Keratinocyte (primary cell): ENCODE data around the gene LDLRAD2. TPM values are rescaled to one million over a fixed set of nuclear protein-coding genes. Genes with fewer than 3 reads are reported as not detected.

Experiments
- DNase-seq: peaks from one replicate; pipeline ENCODE4 v3.0.0-alpha.2; 2011; ENCODE audit warnings: low read depth, missing footprints, low spot score
- FAIRE-seq: peaks from 2 replicates; lab custom pipeline; 2011; peaks lifted over from hg19 to GRCh38; lab: Jason Lieb, UNC
- H2AFZ ChIP-seq: 2 replicates; pipeline ENCODE4 v1.6.0; 2012; ENCODE audit warnings: low read length, control low read depth, inconsistent platforms; ENCODE audit not compliant: control insufficient read depth
- H3K27ac ChIP-seq: 2 replicates; pipeline ENCODE4 v1.5.1; 2011; ENCODE audit warnings: low read length; ENCODE audit not compliant: control insufficient read depth, insufficient read depth
- H3K27me3 ChIP-seq: 3 replicates; pipeline ENCODE4 v1.6.0; 2011; ENCODE audit warnings: low read length; ENCODE audit not compliant: control insufficient read depth, insufficient read depth; ENCODE audit errors: extremely low read depth
- H3K36me3 ChIP-seq, 2 experiments: 2 replicates in 1 of 2; 3 replicates in 1 of 2; pipeline ENCODE4 v1.5.1; 2011; ENCODE audit warnings: low read length in 2 of 2, mild to moderate bottlenecking in 1 of 2; ENCODE audit not compliant: control insufficient read depth in 2 of 2, insufficient read depth in 2 of 2; ENCODE audit errors: extremely low read depth in 1 of 2
- H3K4me1 ChIP-seq: 3 replicates; pipeline ENCODE4 v1.5.1; 2011; ENCODE audit warnings: low read length; ENCODE audit not compliant: control insufficient read depth, insufficient read depth; ENCODE audit errors: extremely low read depth
- H3K4me2 ChIP-seq: 3 replicates; pipeline ENCODE4 v1.6.0; 2011; ENCODE audit warnings: low read depth, low read length; ENCODE audit not compliant: control insufficient read depth, insufficient read depth; ENCODE audit errors: extremely low read depth
- H3K4me3 ChIP-seq, 3 experiments: fragments of 200-600 bp in 1 of 3; sonication (generic) in 1 of 3; 2 replicates in 2 of 3; 3 replicates in 1 of 3; pipeline ENCODE4 v1.5.1; 2011 to 2016; ENCODE audit warnings: low read length in 3 of 3, mild to moderate bottlenecking in 3 of 3, control low read depth in 2 of 3, inconsistent platforms in 1 of 3, low read depth in 1 of 3, mixed read lengths in 1 of 3, mixed run types in 1 of 3, moderate library complexity in 1 of 3; ENCODE audit not compliant: control insufficient read depth in 2 of 3, insufficient read depth in 2 of 3; ENCODE audit errors: extremely low read depth in 1 of 3
- H3K79me2 ChIP-seq: 2 replicates; pipeline ENCODE4 v1.6.0; 2012; ENCODE audit warnings: low read length; ENCODE audit not compliant: control insufficient read depth, insufficient read depth
- H3K9ac ChIP-seq: 3 replicates; pipeline ENCODE4 v1.6.0; 2011; ENCODE audit warnings: low read length; ENCODE audit not compliant: control insufficient read depth, insufficient read depth; ENCODE audit errors: extremely low read depth
- H3K9me1 ChIP-seq: 3 replicates; pipeline ENCODE4 v1.6.0; 2011; ENCODE audit warnings: low read length; ENCODE audit not compliant: control insufficient read depth, insufficient read depth; ENCODE audit errors: extremely low read depth
- H3K9me3 ChIP-seq: 2 replicates; pipeline ENCODE4 v1.5.1; 2012; ENCODE audit warnings: low read depth, low read length; ENCODE audit not compliant: control insufficient read depth
- H4K20me1 ChIP-seq: 3 replicates; pipeline ENCODE4 v1.6.0; 2011; ENCODE audit warnings: low read length; ENCODE audit not compliant: control insufficient read depth, insufficient read depth; ENCODE audit errors: extremely low read depth
- EZH2 ChIP-seq: IDR thresholded peaks from one replicate; pipeline ENCODE4 v1.6.1; 2012; ENCODE audit warnings: inconsistent platforms, mild to moderate bottlenecking, low read length, moderate library complexity
- dilution Hi-C: fragments of 300-500 bp; cut with MboI; formaldehyde crosslinking; loops from one replicate; pipeline ENCODE4 v1.7.0; 2020; ENCODE audit warnings: low sequenced_read_pairs; ENCODE audit not compliant: extremely low pct_ligation_motif_present
- polyA plus RNA-seq, 5 experiments: library from polyadenylated mRNA; depleted of rRNA in 3 of 5; stranded (reverse) in 3 of 5; stranded (forward) in 1 of 5; unstranded in 1 of 5; fragments of >200 nt; gene quantifications; 1 replicate in 1 of 5; 2 replicates in 3 of 5; 3 replicates in 1 of 5; pipeline versions ENCODE4 v1.2.1 to v1.2.3, GENCODE V29; 2011 to 2012; ENCODE audit warnings: missing spikeins in 2 of 5, low read depth in 1 of 5, low replicate concordance in 1 of 5
- TF ChIP-seq, protein P1 (sequence below), 3 experiments: IDR thresholded peaks in 1 of 3; conservative IDR thresholded peaks in 1 of 3; optimal IDR thresholded peaks in 1 of 3; 2 replicates in 2 of 3; 3 replicates in 1 of 3; pipeline versions ENCODE3 to v1.5.1; 2011; ENCODE audit warnings: low read length in 3 of 3, mild to moderate bottlenecking in 3 of 3, moderate library complexity in 2 of 3, control low read depth in 1 of 3, inconsistent platforms in 1 of 3; ENCODE audit not compliant: insufficient read depth in 2 of 3; ENCODE audit errors: extremely low read depth in 1 of 3

Gene LDLRAD2
- polyA plus RNA-seq, 1 donor (not counting 4 experiments of a cell fraction or from before 2014, with no cell fraction given) = 0.07 TPM

DNA sequence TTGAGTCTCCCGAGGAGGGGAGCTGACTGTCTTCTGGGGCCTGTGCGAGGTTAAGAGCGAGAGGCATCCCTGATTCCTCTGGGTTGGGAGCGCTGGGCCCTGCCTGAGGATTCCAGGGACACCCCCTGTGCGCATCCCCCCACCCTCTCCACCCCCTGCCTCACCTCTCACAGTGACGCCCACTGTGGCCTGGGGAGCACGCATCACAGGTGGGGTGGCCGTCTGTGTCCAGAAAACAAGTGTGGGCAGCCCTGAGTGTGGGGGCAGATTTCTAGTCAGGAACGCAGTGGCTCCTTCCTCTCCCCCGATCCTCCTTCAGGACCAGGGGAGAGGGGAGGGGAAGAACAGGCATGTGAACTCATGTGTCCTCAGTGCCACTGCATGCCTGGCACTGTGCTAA, 61.7 kb downstream of the LDLRAD2 start:
- FAIRE-seq = no peak

DNA sequence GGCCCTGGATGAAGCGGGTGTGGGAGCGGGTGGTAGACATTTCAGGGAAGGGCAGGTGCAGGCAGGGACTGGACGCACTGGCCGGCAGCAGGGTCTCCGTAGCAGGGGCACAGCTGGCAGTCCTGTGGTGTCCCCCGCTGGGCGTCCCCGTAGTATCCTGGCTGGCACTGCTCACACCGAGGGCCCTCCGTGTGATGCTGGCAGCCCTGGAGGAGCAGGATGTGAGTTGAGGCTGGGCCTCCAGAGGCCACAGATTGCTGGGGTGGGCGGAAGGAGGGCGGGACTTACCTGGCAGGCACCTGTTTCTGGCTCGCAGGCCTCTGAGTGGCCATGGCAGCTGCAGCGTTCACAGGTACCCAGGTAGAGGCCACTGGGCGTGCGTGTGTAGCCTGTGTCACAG, 62.3 kb downstream of the LDLRAD2 start:
- Histone ChIP-seq H3K9ac (no peak overlapping the region), H3K4me2 (no peak overlapping the region), H3K9me1 (peaks cover 2% of the 10 kb centered on the region), H3K79me2 (no peaks in the 10 kb centered on the region), H3K36me3 (peaks cover 27 to 62% of the 10 kb centered on the region in 2 experiments), H3K4me1 (peaks cover 14% of the 10 kb centered on the region), H3K9me3 (no peaks in the 10 kb centered on the region), H4K20me1 (no peaks in the 10 kb centered on the region), H2AFZ (no peak overlapping the region), H3K4me3 (no peak overlapping the region), H3K27ac (no peak overlapping the region), H3K27me3 (no peaks in the 10 kb centered on the region)
- TF ChIP-seq, protein P1, sequence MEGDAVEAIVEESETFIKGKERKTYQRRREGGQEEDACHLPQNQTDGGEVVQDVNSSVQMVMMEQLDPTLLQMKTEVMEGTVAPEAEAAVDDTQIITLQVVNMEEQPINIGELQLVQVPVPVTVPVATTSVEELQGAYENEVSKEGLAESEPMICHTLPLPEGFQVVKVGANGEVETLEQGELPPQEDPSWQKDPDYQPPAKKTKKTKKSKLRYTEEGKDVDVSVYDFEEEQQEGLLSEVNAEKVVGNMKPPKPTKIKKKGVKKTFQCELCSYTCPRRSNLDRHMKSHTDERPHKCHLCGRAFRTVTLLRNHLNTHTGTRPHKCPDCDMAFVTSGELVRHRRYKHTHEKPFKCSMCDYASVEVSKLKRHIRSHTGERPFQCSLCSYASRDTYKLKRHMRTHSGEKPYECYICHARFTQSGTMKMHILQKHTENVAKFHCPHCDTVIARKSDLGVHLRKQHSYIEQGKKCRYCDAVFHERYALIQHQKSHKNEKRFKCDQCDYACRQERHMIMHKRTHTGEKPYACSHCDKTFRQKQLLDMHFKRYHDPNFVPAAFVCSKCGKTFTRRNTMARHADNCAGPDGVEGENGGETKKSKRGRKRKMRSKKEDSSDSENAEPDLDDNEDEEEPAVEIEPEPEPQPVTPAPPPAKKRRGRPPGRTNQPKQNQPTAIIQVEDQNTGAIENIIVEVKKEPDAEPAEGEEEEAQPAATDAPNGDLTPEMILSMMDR (optimal IDR thresholded peaks at IDR 0.05 in 1 of 3, IDR thresholded peaks at IDR 0.05 in 1 of 3, conservative IDR thresholded peaks at IDR 0.05 in 1 of 3; ENCODE audit: extremely low read depth in 1 of 3, insufficient read depth in 2 of 3, low read length in 3 of 3) = no peak
- no peak for TF ChIP-seq EZH2
- dilution Hi-C loops = no loop called here
- no peak for DNase-seq
- FAIRE-seq = no peak

More for the DNA sequence above, 61.7 kb downstream of the LDLRAD2 start:
- Histone ChIP-seq H3K79me2 (no peaks in the 10 kb centered on the region), H3K9ac (no peak overlapping the region), H3K4me3 (no peak overlapping the region), H3K9me3 (no peaks in the 10 kb centered on the region), H3K4me1 (peaks cover 14% of the 10 kb centered on the region), H3K4me2 (no peak overlapping the region), H4K20me1 (no peaks in the 10 kb centered on the region), H3K9me1 (peaks cover 2% of the 10 kb centered on the region), H3K27ac (no peak overlapping the region), H2AFZ (no peak overlapping the region), H3K27me3 (no peaks in the 10 kb centered on the region), H3K36me3 (peaks cover 27 to 56% of the 10 kb centered on the region in 2 experiments)
- TF ChIP-seq, protein P1 (optimal IDR thresholded peaks at IDR 0.05 in 1 of 3, IDR thresholded peaks at IDR 0.05 in 1 of 3, conservative IDR thresholded peaks at IDR 0.05 in 1 of 3; ENCODE audit: extremely low read depth in 1 of 3, insufficient read depth in 2 of 3, low read length in 3 of 3) = no peak
- TF ChIP-seq EZH2 = no peak
- dilution Hi-C loops = no loop called here
- DNase-seq = no peak

Other genes with a start within 250 kb of the LDLRAD2 start
- 0.95 to 1.6 TPM (median 1.1 TPM) in 3 replicates for gene RAP1GAP, start 142.9 kb upstream of the LDLRAD2 start, polyA plus RNA-seq
- 18.7 to 33.0 TPM (median 21.6 TPM) in 3 replicates for gene USP48, start 29.1 kb upstream of the LDLRAD2 start, polyA plus RNA-seq
- 9.0 to 20.7 TPM (median 17.0 TPM) in 3 replicates for gene HSPG2, start 125.0 kb downstream of the LDLRAD2 start, polyA plus RNA-seq
- not detected in 3 replicates for gene CELA3B, start 164.8 kb downstream of the LDLRAD2 start, polyA plus RNA-seq
- not detected in 3 replicates for gene CELA3A, start 189.4 kb downstream of the LDLRAD2 start, polyA plus RNA-seq
- gene CDC42, start 240.4 kb downstream of the LDLRAD2 start, polyA plus RNA-seq = 291 to 499 TPM (median 312 TPM) in 3 replicates